Activated T-helper 17 cell treated with anti-CD3 and anti-CD28 coated beads, Interleukin-2, amount 50 U/mL, for 72 hours (primary cell): Measurements from ENCODE around the gene GABRA5. TPM values are rescaled to one million over a fixed set of nuclear protein-coding genes. Genes with fewer than 3 reads are reported as not detected.
"Not testable (repeated sequence)": the region's sequence is repeated elsewhere in the genome, so short reads cannot be mapped to it uniquely, and the experiment has no call there.

Experiments
- ATAC-seq: fragments of 150-1000 bp; cut with Tn5 transposase; replicated peaks from 2 replicates; pipeline ENCODE4 v1.10.0; 2021; ENCODE audit warnings: mild to moderate bottlenecking, moderate library complexity
- H3K27ac Mint-ChIP-seq: one replicate; pipeline ENCODE4 v1.8.0; 2022; ENCODE audit warnings: mixed read lengths
- H3K27me3 Mint-ChIP-seq: one replicate; pipeline ENCODE4 v1.8.0; 2022; ENCODE audit warnings: mixed read lengths
- H3K36me3 Mint-ChIP-seq: one replicate; pipeline ENCODE4 v1.8.0; 2022; ENCODE audit warnings: low read depth, mild to moderate bottlenecking, mixed read lengths
- H3K4me1 Mint-ChIP-seq: one replicate; pipeline ENCODE4 v1.8.0; 2022; ENCODE audit warnings: mixed read lengths
- H3K4me3 Mint-ChIP-seq: one replicate; pipeline ENCODE4 v1.8.0; 2022; ENCODE audit warnings: mild to moderate bottlenecking, mixed read lengths
- H3K9me3 Mint-ChIP-seq: one replicate; pipeline ENCODE4 v1.8.0; 2022; ENCODE audit warnings: mixed read lengths
- total RNA-seq, 2 donors: library from RNA; stranded (reverse); gene quantifications; one replicate each; pipeline ENCODE4 v1.2.3, GENCODE V29; 2022

Gene GABRA5
- total RNA-seq, 2 donors from 2014 or later, result not detected

DNA sequence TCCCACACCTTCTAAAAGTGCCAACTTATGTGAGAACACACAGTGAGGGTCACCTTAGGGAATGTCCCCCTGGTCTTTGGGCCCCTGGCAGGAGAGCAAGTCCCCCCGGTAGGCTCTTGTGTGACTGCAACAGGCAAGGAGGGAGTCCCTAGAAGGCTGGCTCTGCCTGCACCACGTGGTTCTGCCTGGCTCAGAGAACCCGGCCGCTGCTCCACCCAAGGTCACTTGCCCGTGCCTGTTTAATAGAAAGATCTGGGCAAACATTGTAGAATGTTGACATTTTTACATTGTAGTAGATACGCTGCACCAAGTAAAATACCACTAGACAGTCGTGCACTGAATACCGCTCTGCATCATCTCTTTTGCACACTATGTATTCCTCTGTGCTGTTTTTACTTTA lies 21.9 kb downstream of the GABRA5 start:
- Mint-ChIP-seq H3K27me3 (peaks cover 3% of the 10 kb centered on the region), H3K27ac (no peak overlapping the region), H3K36me3 (no peaks in the 10 kb centered on the region), H3K4me1 (no peaks in the 10 kb centered on the region), H3K9me3 (no peaks in the 10 kb centered on the region), H3K4me3 (no peak overlapping the region)
- ATAC-seq, result no peak

DNA sequence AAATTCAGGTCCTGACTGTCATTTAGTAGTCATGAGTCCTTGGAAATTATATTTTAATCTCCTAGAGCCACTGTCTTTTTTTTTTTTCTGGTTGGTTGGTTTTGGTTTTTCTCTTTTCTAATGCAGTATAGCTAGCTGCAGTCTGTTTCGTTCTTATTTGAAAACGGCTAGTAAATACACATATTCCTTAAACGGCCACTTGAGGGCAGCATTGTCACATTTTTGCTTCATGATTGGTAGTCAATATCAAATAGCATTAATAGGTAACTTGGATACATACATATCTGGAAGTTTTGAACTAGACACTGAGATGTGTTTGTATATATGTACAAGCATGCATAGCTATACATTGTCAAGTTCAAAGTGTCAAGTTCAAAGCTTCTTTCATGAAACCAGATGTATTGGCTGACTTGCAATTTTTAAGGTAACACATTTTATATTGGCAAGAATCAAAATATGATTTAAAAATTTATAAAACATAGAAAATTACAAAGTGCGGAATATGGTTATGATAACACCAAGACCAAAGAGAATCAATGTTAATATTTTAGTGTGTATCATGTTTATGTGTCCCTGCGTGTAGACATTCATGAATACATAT lies 22.5 kb downstream of the GABRA5 start:
- Mint-ChIP-seq H3K9me3 (no peaks in the 10 kb centered on the region), H3K36me3 (no peaks in the 10 kb centered on the region), H3K4me1 (no peaks in the 10 kb centered on the region), H3K27me3 (peaks cover 3% of the 10 kb centered on the region), H3K4me3 (no peak overlapping the region), H3K27ac (no peak overlapping the region)
- no peak for ATAC-seq

DNA sequence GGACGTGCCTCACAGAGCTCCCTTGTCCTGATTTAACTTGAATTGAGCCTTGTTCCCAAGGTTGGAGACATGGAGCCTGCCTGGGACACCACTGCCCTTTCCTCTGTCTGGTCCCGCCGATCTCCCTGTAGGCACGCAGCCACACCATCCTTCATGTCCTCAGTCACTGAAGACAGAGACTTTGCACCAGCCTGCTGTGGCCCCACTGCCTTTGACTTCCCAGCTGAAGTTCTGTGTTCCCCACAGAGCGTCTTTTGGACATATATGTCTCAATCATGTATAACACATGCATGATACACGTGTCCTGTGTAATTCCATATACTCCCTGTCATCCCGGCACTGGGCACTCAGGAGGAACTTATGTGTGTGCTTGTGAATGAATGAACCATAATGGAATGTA lies 23.6 kb downstream of the GABRA5 start:
- no peaks in the 10 kb centered on the region for H3K36me3 Mint-ChIP-seq
- no peaks in the 10 kb centered on the region for H3K4me1 Mint-ChIP-seq
- H3K4me3 Mint-ChIP-seq, result no peak overlapping the region
- peaks cover 5% of the 10 kb centered on the region for H3K9me3 Mint-ChIP-seq
- H3K27ac Mint-ChIP-seq, result no peak overlapping the region
- peaks cover 3% of the 10 kb centered on the region for H3K27me3 Mint-ChIP-seq
- ATAC-seq, result no peak

DNA sequence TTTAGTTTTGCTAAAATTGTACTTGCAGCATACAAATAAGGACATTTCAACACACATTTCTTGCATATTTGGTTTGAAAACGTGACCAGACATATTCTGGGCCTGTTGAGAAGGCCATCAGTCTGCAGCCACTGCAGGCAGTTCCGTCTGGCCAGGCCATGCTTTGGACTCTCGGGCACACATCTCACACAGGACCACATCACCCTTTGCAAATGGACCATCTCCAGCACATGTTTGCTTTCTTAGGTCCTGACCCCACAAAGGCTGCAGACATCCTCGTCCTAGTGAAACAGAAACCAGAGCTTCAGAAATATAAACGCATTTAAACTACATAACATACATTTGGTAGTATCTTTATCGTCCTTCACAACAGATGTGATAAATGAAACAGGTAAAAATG lies 24.1 kb downstream of the GABRA5 start:
- Mint-ChIP-seq H3K27ac (no peak overlapping the region), H3K4me1 (no peaks in the 10 kb centered on the region)

DNA sequence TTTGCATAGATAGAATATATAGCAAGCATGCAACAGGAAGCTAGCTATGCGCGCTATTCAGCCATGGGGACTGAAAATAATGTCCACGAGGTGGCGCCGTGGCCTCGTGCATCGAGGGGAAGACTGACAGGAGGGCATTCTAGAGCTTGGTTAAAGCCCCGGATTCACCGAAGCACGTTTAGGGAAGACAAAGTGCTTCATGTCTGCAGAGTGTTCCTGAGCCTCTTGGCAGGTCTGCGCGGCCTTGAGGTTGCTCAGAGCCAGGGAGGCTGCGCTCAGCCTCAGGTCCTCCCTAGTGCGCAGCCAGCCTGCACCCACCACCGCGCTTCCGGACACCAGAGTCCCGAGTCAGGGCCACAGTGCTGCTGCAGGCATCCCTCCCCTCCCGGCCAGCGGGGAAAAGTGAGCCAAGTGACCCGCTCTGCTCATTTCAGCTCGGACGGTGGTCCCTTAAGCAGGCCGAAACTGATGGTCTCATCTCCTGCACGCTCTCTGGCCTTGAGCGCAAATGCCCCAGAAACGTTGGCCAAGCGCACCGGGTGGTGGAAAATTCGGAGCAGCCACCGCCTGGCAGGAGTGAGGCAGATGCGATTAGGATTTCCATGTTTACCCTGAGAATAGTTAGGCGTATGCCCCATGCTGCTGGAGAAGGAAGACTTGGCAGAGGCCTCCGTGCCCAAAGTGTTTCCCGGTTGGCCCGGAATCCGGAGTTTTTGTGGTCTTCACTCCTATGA lies 24.8 kb downstream of the GABRA5 start:
- Mint-ChIP-seq H3K36me3 (no peaks in the 10 kb centered on the region), H3K27ac (no peak overlapping the region), H3K4me1 (no peaks in the 10 kb centered on the region), H3K27me3 (peaks cover 3% of the 10 kb centered on the region), H3K9me3 (peaks cover 5% of the 10 kb centered on the region), H3K4me3 (no peak overlapping the region)
- ATAC-seq, result no peak

More for the DNA sequence above, 24.1 kb downstream of the GABRA5 start:
- Mint-ChIP-seq H3K27me3 (peaks cover 3% of the 10 kb centered on the region), H3K36me3 (no peaks in the 10 kb centered on the region), H3K9me3 (peaks cover 5% of the 10 kb centered on the region), H3K4me3 (no peak overlapping the region)
- ATAC-seq, result no peak

DNA sequence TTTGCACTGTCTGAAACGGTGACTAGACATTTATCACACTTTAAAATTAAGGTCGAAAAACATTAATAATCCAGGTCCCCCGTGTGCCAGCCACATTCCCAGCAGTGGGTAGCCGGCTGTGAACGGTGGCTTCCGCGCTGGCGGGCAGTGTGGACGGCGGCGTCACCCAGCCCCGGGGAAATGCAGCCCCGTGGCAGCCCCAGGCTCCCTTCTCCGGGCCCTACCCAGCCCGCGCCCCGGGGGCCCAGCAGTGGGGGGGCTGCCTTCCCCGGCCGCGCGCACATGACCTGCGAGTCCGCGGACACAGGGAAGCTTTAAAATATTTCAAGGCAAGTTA lies 25.3 kb downstream of the GABRA5 start:
- Mint-ChIP-seq H3K4me1 (no peaks in the 10 kb centered on the region), H3K27ac (no peak overlapping the region), H3K36me3 (no peaks in the 10 kb centered on the region), H3K9me3 (peaks cover 5% of the 10 kb centered on the region), H3K27me3 (peaks cover 3% of the 10 kb centered on the region), H3K4me3 (no peak overlapping the region)
- no peak for ATAC-seq

DNA sequence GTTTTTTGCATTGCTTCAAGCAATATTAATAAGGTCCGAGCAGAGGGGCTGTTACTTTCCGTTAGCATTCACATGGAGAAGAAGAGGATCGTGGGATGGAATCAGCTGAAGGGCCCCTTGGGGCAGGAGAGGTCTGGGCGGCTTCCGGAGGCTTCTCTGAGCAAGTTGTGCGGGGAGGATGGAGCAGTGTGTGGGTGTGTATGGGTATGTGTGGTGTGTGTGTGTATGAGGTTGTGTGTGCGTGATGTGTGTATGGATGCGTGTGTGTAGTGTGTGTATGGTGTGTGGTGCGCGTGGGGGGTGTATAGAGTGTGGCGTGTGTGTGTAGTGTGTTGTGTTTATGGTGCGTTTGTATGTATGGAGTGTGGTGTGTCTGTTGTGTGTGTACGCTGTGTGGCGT lies 25.8 kb downstream of the GABRA5 start:
- no peaks in the 10 kb centered on the region for H3K4me1 Mint-ChIP-seq
- H3K4me3 Mint-ChIP-seq, result no peak overlapping the region
- peaks cover 3% of the 10 kb centered on the region for H3K27me3 Mint-ChIP-seq
- peaks cover 5% of the 10 kb centered on the region for H3K9me3 Mint-ChIP-seq
- H3K36me3 Mint-ChIP-seq, result no peaks in the 10 kb centered on the region
- H3K27ac Mint-ChIP-seq, result no peak overlapping the region
- ATAC-seq, result no peak

DNA sequence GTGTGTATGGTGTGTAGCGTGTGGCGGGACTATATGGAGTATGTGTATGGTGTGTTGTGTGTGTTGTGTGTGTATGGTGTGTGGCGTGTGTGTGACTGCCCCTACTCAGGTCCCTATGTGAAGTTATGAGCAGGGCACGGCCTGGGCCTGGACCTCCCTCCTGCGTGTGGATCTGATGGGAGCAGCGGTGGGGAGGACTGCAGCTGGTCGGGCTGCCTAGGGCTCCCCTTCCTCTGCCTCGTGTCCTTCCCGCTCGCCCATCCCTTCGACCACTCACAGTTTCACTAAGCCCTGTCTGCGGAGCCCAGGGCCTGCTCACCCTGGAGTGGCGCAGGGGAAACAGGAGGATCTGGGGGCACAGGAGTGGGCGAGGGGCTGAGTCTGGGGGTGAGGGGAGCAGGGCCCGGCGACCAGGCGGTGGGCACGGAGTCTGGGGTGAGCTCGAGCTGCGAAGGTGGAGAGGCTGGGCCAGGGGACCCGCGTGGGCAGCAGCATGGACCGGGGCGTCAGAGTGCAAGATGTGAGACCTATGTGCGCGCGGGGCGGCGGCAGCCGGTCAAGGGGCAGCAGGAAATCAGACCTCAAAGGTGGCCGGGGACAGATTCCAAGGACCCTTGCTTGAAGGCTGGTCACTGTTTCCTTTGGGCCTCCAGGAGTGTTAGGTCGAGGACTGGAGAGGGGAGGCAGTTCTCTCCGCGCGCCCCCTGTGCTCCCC lies 26.6 kb downstream of the GABRA5 start:
- peaks cover 5% of the 10 kb centered on the region for H3K9me3 Mint-ChIP-seq
- H3K4me1 Mint-ChIP-seq, result no peaks in the 10 kb centered on the region
- H3K27ac Mint-ChIP-seq, result no peak overlapping the region

DNA sequence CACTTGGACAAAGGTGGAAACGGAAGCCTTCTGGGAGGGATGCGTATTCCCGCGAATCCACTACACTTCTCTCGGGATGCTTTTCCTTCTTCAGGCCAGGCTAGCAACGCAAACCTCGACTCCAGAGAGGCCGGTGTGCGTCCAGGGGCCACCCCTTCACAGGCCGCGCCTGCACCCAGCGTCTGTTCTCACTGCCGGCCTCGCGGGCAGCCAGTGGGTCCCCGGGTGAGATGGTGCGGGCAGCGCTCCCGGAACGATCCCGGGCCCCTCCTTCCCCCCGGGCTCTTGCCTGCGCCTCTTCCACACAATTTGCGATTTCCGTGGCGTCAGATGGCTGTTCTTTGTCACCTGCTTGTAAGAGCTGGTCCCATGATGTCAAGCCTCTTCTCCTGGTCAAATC lies 27.3 kb downstream of the GABRA5 start:
- Mint-ChIP-seq H3K4me3 (no peak overlapping the region), H3K36me3 (no peaks in the 10 kb centered on the region), H3K27ac (no peak overlapping the region), H3K4me1 (no peaks in the 10 kb centered on the region), H3K27me3 (peaks cover 3% of the 10 kb centered on the region), H3K9me3 (peaks cover 5% of the 10 kb centered on the region)
- ATAC-seq, result no peak

More for the DNA sequence above, 26.6 kb downstream of the GABRA5 start:
- no peak overlapping the region for H3K4me3 Mint-ChIP-seq
- H3K27me3 Mint-ChIP-seq, result peaks cover 3% of the 10 kb centered on the region
- H3K36me3 Mint-ChIP-seq, result no peaks in the 10 kb centered on the region
- ATAC-seq, result no peak

DNA sequence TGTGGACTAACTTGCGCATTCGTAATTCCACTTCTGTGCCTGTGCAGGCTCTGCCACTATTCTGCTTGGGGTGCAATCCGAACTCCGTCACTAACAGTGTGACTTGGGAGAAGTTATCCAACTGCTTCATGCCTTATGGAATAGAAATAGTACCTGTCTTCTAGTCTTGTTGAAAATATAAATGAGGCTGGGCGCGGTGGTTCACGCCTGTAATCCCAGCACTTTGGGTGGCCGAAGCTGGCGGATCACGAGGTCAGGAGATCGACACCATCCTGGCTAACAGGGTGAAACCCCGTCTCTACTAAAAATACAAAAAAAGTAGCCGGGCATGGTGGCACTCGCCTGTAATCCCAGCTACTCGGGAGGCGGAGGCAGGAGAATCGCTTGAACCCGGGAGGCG lies 28.5 kb downstream of the GABRA5 start:
- not testable (repeated sequence) for H3K36me3 Mint-ChIP-seq, H3K9me3 Mint-ChIP-seq, H3K27ac Mint-ChIP-seq, H3K4me3 Mint-ChIP-seq, ATAC-seq, H3K4me1 Mint-ChIP-seq, H3K27me3 Mint-ChIP-seq

DNA sequence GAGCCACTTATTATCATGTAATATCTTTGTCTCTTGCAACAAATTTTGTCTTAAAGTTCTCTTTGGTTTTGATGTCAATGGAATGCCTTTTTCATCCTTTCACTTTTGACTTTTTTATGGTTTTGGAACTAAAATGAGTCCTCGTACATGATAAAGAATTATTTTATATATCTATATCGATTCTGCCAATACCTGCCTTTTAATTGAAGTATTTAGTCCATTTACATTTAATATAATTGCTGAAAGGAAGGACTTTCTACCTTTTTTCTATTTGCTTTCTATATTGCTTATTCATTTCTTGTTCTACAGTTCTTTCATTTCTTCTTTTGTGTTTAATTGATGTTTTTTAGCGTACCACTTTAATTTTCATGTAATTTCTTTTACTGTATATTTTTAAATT lies 32.8 kb downstream of the GABRA5 start:
- Mint-ChIP-seq H3K4me1 (no peaks in the 10 kb centered on the region), H3K27me3 (no peaks in the 10 kb centered on the region), H3K27ac (no peak overlapping the region), H3K4me3 (no peak overlapping the region), H3K9me3 (peaks cover 14% of the 10 kb centered on the region), H3K36me3 (no peaks in the 10 kb centered on the region)
- no peak for ATAC-seq

DNA sequence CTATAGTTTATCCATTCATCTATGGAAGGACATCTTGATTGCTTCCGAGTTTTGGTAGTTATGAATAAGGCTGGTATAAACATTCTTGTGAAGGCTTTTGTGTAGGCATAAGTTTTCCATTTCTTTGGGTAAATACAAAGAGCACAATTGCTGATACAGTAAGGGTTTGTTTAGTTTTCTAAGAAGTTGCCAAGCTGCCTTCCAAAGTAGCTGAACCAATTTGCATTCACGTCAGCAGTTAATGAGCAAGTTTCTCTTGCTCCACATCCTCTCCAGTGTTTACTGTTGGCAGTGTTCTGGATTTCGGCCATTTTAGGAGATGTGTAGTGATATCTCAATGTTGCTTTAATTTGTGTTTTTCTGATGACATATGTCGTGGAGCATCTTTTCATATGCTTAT lies 34.2 kb downstream of the GABRA5 start:
- H3K4me1 Mint-ChIP-seq, result no peaks in the 10 kb centered on the region
- no peak for ATAC-seq
- H3K36me3 Mint-ChIP-seq, result no peaks in the 10 kb centered on the region
- H3K9me3 Mint-ChIP-seq, result peaks cover 19% of the 10 kb centered on the region
- no peaks in the 10 kb centered on the region for H3K27me3 Mint-ChIP-seq
- no peak overlapping the region for H3K27ac Mint-ChIP-seq
- no peak overlapping the region for H3K4me3 Mint-ChIP-seq

DNA sequence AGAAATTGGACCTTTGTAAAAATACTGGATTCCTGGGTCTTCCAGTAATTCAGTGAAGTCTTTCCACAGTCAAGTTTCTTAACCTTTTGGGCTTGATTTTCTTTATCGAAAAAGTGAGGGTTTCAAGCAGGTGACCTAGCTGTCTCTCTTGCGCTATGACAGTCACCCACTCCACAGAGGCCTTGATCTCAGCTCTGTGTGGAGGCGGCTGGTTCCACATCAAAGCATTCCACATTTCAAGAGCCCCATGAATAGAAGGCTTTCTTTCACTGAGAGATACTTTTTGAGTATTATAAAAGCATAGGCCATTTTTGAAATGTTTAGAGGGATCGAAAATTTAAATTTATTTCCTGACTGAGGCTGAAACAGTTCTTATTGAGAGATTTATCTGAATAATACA lies 43.9 kb downstream of the GABRA5 start:
- ATAC-seq, result no peak
- H3K9me3 Mint-ChIP-seq, result peaks cover 12% of the 10 kb centered on the region
- H3K27ac Mint-ChIP-seq, result no peak overlapping the region
- no peaks in the 10 kb centered on the region for H3K36me3 Mint-ChIP-seq
- no peak overlapping the region for H3K4me3 Mint-ChIP-seq
- no peaks in the 10 kb centered on the region for H3K27me3 Mint-ChIP-seq
- H3K4me1 Mint-ChIP-seq, result no peaks in the 10 kb centered on the region

DNA sequence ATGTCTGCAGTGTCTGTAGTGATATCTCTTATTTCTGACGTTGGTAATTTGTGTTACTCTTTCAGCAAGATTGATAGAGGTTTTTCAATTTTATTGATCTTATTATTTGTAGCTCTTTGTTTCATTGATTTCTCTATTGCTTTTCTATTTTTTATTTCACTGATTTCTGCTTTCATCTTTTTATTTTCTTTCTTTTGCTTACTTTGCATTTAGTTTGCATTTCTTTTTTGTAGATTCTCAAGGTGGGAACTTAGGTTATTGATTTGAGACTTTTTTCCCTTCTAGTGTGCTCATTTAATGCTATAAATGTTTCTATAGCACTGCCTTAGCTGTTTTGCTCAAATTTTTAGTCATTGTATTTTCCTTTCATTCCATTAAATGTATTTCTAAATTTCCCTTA lies 54.6 kb downstream of the GABRA5 start:
- no peak for ATAC-seq
- H3K4me3 Mint-ChIP-seq, result no peak overlapping the region
- no peaks in the 10 kb centered on the region for H3K4me1 Mint-ChIP-seq
- no peaks in the 10 kb centered on the region for H3K27me3 Mint-ChIP-seq
- H3K9me3 Mint-ChIP-seq, result no peaks in the 10 kb centered on the region
- H3K27ac Mint-ChIP-seq, result no peak overlapping the region
- H3K36me3 Mint-ChIP-seq, result no peaks in the 10 kb centered on the region

DNA sequence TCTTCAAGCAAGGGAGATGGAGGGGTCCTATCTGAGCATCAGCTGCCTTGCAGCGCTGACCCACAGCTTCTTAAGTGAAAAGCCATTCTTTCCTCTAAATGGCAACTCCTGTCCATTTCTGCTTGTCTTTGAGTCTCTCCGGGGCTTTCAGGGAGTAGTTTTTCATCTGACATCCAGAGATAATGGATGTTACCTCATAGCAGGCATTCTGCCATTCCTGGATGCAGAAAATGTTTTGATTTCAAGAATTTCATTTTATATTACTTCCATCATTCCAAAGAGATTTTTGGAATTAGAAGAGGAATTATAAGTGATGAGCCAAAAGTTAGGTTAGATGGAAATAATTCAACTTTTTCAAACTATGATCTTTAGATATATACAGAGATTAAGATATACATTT lies 59.2 kb downstream of the GABRA5 start:
- Mint-ChIP-seq H3K9me3 (no peaks in the 10 kb centered on the region), H3K27me3 (no peaks in the 10 kb centered on the region), H3K4me1 (no peaks in the 10 kb centered on the region), H3K27ac (no peak overlapping the region), H3K36me3 (no peaks in the 10 kb centered on the region), H3K4me3 (no peak overlapping the region)
- no peak for ATAC-seq
